ENCODE measurements around the gene CCN6. TPM values are rescaled to one million over a fixed set of nuclear protein-coding genes. Genes with fewer than 3 reads are reported as not detected.

The CCN6 gene
- total RNA-seq (not detected), total RNA-seq (0 reads per million in 2 donors)

- Mint-ChIP-seq H3K27ac (no peak within 1 kb of the TSS), H3K36me3 (ENCODE audit: low read depth) (no peaks in the 10 kb centered on the region), H3K4me1 (peaks cover 8% of the 10 kb centered on the region), H3K4me3 (no peak within 1 kb of the TSS), H3K27me3 (peaks cover 12% of the 10 kb centered on the region)
- DNase-seq (no peak), ATAC-seq (no peak)
- H3K9me3 ChIP-seq (ENCODE audit: control insufficient read depth, low read length, poor library complexity, severe bottlenecking): no peaks in the 10 kb centered on the region
These were observed at the start of gene CCN6 for GRCh38 chr6:112054001-112054400. TSS of gene CCN6 (plus strand) at chr6:112054104. CDS start at chr6:112054358, 254 bp downstream.

- peak overlapping the region; percentile 37 for H3K27ac Mint-ChIP-seq
These were observed 49.5 kb upstream of the CCN6 start for GRCh38 chr6:112004201-112005012.

GRCh38 chr6:112005013-112005371 lies 48.9 kb upstream of the CCN6 start:
- ATAC-seq (no peak), DNase-seq (no peak)
- Mint-ChIP-seq H3K36me3 (ENCODE audit: low read depth) (no peaks in the 10 kb centered on the region), H3K4me3 (no peak overlapping the region), H3K27ac (no peak overlapping the region), H3K27me3 (no peaks in the 10 kb centered on the region), H3K4me1 (peaks cover 11% of the 10 kb centered on the region)
- H3K9me3 ChIP-seq (ENCODE audit: control insufficient read depth, low read length, poor library complexity, severe bottlenecking): no peaks in the 10 kb centered on the region

More at GRCh38 chr6:112004201-112005012, 49.5 kb upstream of the CCN6 start:
- H3K9me3 ChIP-seq (ENCODE audit: control insufficient read depth, low read length, poor library complexity, severe bottlenecking): no peaks in the 10 kb centered on the region
- Mint-ChIP-seq H3K4me1 (peaks cover 11% of the 10 kb centered on the region), H3K4me3 (no peak overlapping the region), H3K27me3 (no peaks in the 10 kb centered on the region), H3K36me3 (ENCODE audit: low read depth) (no peaks in the 10 kb centered on the region)
- DNase-seq: no peak
- no peak for ATAC-seq

- DNase-seq (no peak), ATAC-seq (no peak)
- peaks cover 14% of the 10 kb centered on the region for H3K4me1 Mint-ChIP-seq
- no peaks in the 10 kb centered on the region for H3K36me3 Mint-ChIP-seq (ENCODE audit: low read depth)
- H3K27me3 Mint-ChIP-seq: no peaks in the 10 kb centered on the region
- H3K9me3 ChIP-seq (ENCODE audit: control insufficient read depth, low read length, poor library complexity, severe bottlenecking): no peaks in the 10 kb centered on the region
- H3K27ac Mint-ChIP-seq: no peak overlapping the region
- H3K4me3 Mint-ChIP-seq: no peak overlapping the region
These were observed 46.6 kb upstream of the CCN6 start for GRCh38 chr6:112007254-112007653.

GRCh38 chr6:112007805-112008204 lies 46.1 kb upstream of the CCN6 start:
- Mint-ChIP-seq H3K4me3 (no peak overlapping the region), H3K4me1 (peaks cover 19% of the 10 kb centered on the region), H3K36me3 (ENCODE audit: low read depth) (no peaks in the 10 kb centered on the region), H3K27ac (peak overlapping the region; percentile 54), H3K27me3 (no peaks in the 10 kb centered on the region)
- H3K9me3 ChIP-seq (ENCODE audit: control insufficient read depth, low read length, poor library complexity, severe bottlenecking): no peaks in the 10 kb centered on the region
- DNase-seq: no peak
- no peak for ATAC-seq

GRCh38 chr6:112008482-112008881 lies 45.4 kb upstream of the CCN6 start:
- Mint-ChIP-seq H3K27me3 (no peaks in the 10 kb centered on the region), H3K36me3 (ENCODE audit: low read depth) (no peaks in the 10 kb centered on the region), H3K4me3 (no peak overlapping the region), H3K27ac (peak overlapping the region; percentile 54), H3K4me1 (peaks cover 19% of the 10 kb centered on the region)
- DNase-seq (no peak), ATAC-seq (no peak)
- H3K9me3 ChIP-seq (ENCODE audit: control insufficient read depth, low read length, poor library complexity, severe bottlenecking): no peaks in the 10 kb centered on the region

- ATAC-seq (peak; percentile 64), DNase-seq (no peak)
- Mint-ChIP-seq H3K36me3 (ENCODE audit: low read depth) (no peaks in the 10 kb centered on the region), H3K27me3 (no peaks in the 10 kb centered on the region), H3K4me1 (peaks cover 19% of the 10 kb centered on the region), H3K4me3 (no peak overlapping the region), H3K27ac (peak overlapping the region; percentile 75)
- no peaks in the 10 kb centered on the region for H3K9me3 ChIP-seq (ENCODE audit: control insufficient read depth, low read length, poor library complexity, severe bottlenecking)
These were observed 43.6 kb upstream of the CCN6 start for GRCh38 chr6:112010328-112010727.

GRCh38 chr6:112013051-112013450 lies 40.9 kb upstream of the CCN6 start:
- H3K27me3 Mint-ChIP-seq: no peaks in the 10 kb centered on the region
- ATAC-seq (no peak), DNase-seq (no peak)
- H3K4me3 Mint-ChIP-seq: no peak overlapping the region
- no peak overlapping the region for H3K27ac Mint-ChIP-seq
- H3K4me1 Mint-ChIP-seq: peaks cover 27% of the 10 kb centered on the region
- no peaks in the 10 kb centered on the region for H3K36me3 Mint-ChIP-seq (ENCODE audit: low read depth)
- H3K9me3 ChIP-seq (ENCODE audit: control insufficient read depth, low read length, poor library complexity, severe bottlenecking): no peaks in the 10 kb centered on the region

- Mint-ChIP-seq H3K4me3 (no peak overlapping the region), H3K4me1 (peaks cover 23% of the 10 kb centered on the region), H3K27me3 (no peaks in the 10 kb centered on the region), H3K36me3 (ENCODE audit: low read depth) (no peaks in the 10 kb centered on the region), H3K27ac (no peak overlapping the region)
- no peaks in the 10 kb centered on the region for H3K9me3 ChIP-seq (ENCODE audit: control insufficient read depth, low read length, poor library complexity, severe bottlenecking)
- DNase-seq (no peak), ATAC-seq (no peak)
These were observed 39.4 kb upstream of the CCN6 start for GRCh38 chr6:112014483-112014882.

GRCh38 chr6:112015725-112016124 lies 38.2 kb upstream of the CCN6 start:
- H3K9me3 ChIP-seq (ENCODE audit: control insufficient read depth, low read length, poor library complexity, severe bottlenecking): no peaks in the 10 kb centered on the region
- no peak for DNase-seq
- Mint-ChIP-seq H3K4me1 (peaks cover 20% of the 10 kb centered on the region), H3K4me3 (no peak overlapping the region), H3K27ac (no peak overlapping the region), H3K27me3 (no peaks in the 10 kb centered on the region), H3K36me3 (ENCODE audit: low read depth) (no peaks in the 10 kb centered on the region)
- ATAC-seq: no peak

- H3K4me3 Mint-ChIP-seq: no peak overlapping the region
- DNase-seq (no peak), ATAC-seq (peak; percentile 74)
- H3K4me1 Mint-ChIP-seq: peaks cover 20% of the 10 kb centered on the region
- H3K27ac Mint-ChIP-seq: no peak overlapping the region
- no peaks in the 10 kb centered on the region for H3K9me3 ChIP-seq (ENCODE audit: control insufficient read depth, low read length, poor library complexity, severe bottlenecking)
- no peaks in the 10 kb centered on the region for H3K27me3 Mint-ChIP-seq
- no peaks in the 10 kb centered on the region for H3K36me3 Mint-ChIP-seq (ENCODE audit: low read depth)
These were observed 37.6 kb upstream of the CCN6 start for GRCh38 chr6:112016320-112016719.

- Mint-ChIP-seq H3K27me3 (no peaks in the 10 kb centered on the region), H3K27ac (no peak overlapping the region), H3K36me3 (ENCODE audit: low read depth) (no peaks in the 10 kb centered on the region), H3K4me3 (peak overlapping the region; percentile 33), H3K4me1 (peaks cover 24% of the 10 kb centered on the region)
- ATAC-seq: no peak
- no peak for DNase-seq
- H3K9me3 ChIP-seq (ENCODE audit: control insufficient read depth, low read length, poor library complexity, severe bottlenecking): no peaks in the 10 kb centered on the region
These were observed 36.7 kb upstream of the CCN6 start for GRCh38 chr6:112017169-112017568.

GRCh38 chr6:112017760-112018537 lies 36.0 kb upstream of the CCN6 start:
- ATAC-seq: no peak
- H3K27me3 Mint-ChIP-seq: no peaks in the 10 kb centered on the region
- no peaks in the 10 kb centered on the region for H3K9me3 ChIP-seq (ENCODE audit: control insufficient read depth, low read length, poor library complexity, severe bottlenecking)
- peak overlapping the region; percentile 33 for H3K4me3 Mint-ChIP-seq
- no peak for DNase-seq
- peaks cover 25% of the 10 kb centered on the region for H3K4me1 Mint-ChIP-seq
- peak overlapping the region; percentile 12 for H3K27ac Mint-ChIP-seq
- no peaks in the 10 kb centered on the region for H3K36me3 Mint-ChIP-seq (ENCODE audit: low read depth)
